ENCODE results near the gene CMBL.
"Not testable (repeated sequence)": the region's sequence is repeated elsewhere in the genome, so short reads cannot be mapped to it uniquely, and the experiment has no call there.

Gene CMBL

GRCh38 chr5:10286862-10287227 is 20.9 kb downstream of the CMBL start:
- no peak for DNase-seq

DNA sequence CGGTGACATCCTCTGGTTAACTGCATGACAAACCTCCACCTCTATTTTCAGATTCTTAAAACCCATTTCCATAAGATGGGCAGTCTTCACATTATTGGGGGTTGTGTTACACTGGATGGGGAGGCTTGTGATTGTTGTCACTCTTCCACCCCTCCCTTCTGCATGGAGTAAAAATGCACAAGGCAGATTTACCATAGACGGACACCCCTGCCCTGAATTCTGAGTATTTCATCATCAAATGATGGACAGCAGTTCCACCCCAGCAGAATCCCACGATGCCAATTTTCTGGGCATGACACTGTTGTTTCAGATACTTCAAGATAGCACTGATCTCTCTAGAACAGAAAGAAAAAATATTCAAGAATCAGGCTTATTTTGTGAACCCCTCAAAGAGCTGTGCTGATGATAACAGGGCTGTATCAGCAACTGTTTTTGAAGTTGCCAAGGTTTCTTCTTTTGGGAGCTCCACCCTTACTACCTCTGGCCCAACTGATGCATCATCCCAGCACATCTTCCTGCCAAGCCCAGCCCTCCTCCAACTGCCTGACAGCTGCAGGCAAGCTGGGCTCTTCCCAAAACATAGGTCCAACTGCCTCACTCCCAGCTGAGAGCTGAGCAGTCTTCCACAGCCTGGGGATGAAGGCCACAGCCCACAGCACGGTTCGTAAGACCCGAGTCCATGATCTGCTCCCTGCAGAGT is 21.4 kb downstream of the CMBL start:
- no peak for DNase-seq

DNA sequence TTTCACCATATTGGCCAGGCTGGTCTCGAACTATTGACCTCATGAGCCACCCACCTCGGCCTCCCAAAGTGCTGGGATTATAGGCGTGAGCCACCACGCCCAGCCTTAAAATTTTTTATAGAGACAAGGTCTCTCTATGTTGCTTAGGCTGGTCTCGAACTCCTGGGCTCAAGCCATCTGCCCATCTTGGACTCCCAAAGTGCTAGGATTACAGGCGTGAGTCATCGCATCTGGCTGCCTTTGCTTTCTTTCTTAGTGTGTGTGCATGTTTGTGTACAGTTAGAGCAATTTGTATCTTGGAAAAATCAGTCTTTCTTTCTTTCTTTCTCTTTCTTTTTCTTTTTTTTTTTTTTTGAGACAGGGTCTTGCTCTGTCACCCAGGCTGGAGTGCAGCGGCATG is 22.3 kb downstream of the CMBL start:
- not testable (repeated sequence) for DNase-seq

- DNase-seq: peak in 54 of 56 donors; percentile 19 to 88 (median 70)
These were observed 23.6 kb downstream of the CMBL start for GRCh38 chr5:10283927-10284635.

- DNase-seq: no peak
These were observed 27.6 kb downstream of the CMBL start for GRCh38 chr5:10279925-10280720.

DNA sequence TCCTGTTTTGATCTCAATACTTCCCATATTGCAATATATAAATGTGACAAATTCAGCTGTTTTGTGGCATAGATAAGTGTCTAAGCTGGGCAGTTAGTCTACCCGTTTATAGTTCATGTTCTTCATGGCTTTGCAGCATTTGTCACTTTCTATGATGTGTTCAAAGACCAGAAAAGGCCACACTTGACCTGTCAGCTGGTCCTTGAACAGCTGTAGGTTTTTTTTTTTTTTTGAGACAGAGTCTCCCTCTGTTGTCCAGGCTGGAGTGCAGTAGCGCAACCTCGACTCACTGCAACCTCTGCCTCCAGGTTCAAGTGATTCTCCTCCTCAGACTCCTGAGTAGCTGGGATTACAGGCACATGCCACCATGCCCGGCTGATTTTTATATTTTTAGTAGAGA is 28.4 kb downstream of the CMBL start:
- DNase-seq: no peak

GRCh38 chr5:10278658-10279279 is 28.9 kb downstream of the CMBL start:
- no peak for DNase-seq

DNA sequence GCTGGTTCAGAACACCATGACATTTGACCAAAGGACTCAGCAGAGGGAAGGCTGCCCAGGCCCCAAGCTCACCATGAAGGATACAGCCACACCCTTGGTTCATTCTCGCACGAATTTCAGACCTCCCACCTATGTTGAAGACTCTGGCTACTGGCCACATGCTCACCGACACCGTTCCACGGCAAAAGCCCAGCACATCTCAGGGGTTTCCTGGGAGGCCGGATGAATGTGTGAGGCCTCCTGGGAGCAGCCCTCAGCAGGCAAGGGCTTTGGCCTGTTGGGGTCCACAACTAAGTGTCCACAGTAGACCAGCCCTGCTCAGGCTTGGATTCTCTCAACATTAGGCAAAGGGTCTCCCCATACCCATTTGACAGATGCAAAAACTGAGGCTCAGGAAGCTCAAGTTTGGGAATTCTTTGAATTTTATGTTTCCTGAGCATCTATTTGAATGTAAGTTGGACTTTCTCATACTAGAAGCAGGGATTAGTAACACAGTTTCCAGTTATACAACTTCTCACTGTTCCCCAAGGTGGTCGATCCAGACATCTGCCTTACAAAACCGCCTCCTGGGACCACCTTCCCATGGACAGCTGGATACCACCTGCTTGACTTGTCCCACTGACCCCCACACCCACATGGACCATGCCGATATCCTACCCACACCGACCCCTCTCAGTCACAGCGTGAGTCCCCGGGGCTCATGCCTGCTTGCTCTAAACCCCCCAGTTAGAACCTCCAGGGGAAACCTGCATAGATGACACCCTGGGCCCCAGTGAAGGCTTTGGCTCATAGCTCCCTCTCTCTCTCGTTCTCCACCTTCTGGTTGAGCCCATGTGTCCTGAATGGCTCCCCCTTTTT is 29.7 kb downstream of the CMBL start:
- no peak for DNase-seq

DNA sequence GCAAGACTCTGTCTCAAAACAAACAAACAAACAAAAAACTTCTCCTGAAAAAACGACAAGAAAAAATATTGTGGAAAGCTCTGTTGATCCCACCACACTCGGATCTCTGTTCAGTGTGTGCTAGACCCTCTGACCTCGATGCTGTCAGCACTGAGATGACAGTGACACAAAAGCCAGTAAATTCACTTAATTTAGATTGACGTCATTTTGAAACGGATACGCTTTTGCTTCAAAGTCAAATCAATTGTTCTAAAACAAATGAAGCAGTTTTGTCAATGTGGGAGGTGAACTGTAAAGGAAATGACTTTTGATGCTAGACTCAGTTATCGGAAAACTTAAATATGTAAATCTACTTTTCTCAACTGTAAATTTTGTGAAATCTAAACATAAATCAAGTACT is 31.0 kb downstream of the CMBL start:
- DNase-seq: no peak

DNA sequence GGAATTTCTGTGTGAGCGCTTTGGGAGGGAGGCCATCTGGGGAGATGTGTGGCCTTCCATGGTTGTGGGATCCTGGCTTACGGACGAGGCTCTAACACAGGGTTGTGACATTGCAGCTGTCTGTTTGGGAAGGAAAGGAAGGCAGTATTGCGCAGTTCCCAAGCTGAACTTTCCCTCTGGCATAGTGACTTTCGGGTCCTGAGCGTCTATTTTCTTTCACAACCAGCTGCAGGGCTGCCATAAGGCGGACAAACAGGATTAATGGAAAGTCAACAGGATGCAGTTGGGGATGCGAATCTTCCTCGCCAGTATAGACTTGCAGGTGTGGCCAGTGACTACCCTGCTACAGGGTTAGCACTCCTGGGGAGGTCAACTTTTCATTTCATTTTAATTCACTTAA is 31.7 kb downstream of the CMBL start:
- DNase-seq: no peak

- no peak for DNase-seq
These were observed 32.2 kb downstream of the CMBL start for GRCh38 chr5:10275460-10275859.

GRCh38 chr5:10272875-10273209 is 34.9 kb downstream of the CMBL start:
- not testable (repeated sequence) for DNase-seq

DNA sequence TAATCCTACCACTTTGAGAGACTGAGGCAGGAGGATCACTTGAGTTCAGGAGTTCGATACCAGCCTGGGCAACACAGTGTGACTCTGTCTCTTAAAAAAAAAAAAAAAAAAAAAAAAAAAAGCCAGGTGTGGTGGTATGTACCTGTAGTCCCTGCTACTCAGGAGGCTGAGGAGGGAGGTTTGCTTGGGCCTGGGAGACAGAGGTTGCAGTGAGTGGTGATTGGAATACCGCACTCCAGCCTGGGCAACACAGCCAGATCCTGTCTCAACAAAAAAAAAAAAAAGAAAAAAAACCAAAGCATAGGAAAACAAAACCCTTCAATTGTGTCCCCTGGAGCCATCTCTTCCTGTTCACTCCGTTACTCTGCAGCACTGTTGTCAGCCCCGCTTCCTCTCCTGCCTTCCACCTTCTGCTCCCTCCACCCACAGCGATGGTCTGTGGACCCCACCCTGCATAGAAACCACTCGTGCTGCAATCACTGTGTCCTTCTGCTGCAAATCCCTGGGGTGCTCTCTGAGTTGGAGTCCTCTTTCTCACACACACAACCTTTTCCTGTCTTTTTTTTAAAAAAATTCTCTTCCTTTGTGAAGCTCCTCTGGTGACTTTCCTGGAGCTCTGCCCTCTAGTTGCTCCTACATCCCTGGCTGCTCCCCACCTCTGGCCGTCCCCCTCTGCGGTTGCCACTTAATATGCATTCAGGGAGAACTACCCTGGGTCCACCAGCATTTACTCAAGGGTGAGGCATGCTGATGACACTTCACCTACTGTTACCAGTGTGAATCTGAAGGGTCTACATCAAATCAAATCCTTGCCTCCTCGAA is 35.4 kb downstream of the CMBL start:
- no peak for DNase-seq

DNA sequence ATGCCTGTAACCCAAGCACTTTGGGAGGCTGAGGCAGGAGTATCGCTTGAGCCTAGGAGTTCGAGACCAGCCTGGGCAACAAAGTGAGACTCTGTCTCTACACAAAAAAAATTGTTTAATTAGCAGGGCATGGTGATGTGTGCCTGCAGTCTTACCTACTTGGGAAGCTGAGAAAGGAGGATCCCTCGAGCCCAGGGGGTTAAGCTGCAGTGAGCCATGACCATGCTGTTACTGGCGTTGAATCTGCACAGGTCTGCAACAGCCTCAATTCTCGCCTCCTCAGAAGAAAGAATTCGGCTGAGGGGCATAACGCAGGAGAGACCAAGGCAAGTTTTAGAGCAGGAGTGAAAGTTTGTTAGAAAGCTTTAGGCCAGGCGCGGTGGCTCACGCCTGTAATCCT is 39.6 kb downstream of the CMBL start:
- DNase-seq: no peak

DNA sequence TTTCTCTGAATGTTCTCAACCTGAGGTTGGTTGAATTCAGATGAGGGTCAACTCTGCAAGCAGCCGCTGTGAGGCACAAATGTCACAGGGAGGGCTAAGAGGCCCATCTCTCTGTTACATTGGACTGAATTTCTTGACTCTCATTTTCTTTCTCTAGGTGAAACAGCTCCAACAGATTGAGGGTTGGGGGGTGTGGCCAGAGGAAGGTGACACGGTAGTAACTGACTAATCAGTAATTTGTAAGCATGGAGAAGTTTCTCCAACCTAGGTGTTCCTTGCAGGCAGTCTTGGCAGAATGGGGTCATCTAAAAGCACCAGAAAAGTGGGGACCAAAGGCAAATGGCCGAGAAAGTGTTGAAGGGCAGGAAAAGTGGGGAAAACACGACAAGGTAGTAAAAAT is 40.9 kb downstream of the CMBL start:
- DNase-seq: no peak

DNA sequence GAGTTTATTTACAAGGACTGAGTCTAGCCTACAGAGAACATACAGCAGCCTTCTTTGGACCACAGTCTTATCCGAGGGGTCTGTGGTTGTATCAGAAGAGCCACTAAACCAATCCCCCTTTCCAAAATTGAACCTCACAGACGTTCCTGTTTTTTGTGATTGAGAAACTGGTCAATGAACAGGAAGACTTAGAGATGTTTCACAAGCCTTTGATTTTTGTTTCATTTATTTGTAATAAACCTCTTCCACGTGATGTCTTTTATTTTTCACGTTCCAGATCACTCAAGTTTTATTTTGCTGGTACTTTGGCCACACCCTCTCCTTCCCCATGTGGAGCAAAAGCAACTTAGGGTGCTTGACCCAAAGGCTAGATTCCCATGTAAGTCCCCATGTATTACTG is 41.6 kb downstream of the CMBL start:
- no peak for DNase-seq

GRCh38 chr5:10265245-10266109 is 42.2 kb downstream of the CMBL start:
- no peak for DNase-seq

DNA sequence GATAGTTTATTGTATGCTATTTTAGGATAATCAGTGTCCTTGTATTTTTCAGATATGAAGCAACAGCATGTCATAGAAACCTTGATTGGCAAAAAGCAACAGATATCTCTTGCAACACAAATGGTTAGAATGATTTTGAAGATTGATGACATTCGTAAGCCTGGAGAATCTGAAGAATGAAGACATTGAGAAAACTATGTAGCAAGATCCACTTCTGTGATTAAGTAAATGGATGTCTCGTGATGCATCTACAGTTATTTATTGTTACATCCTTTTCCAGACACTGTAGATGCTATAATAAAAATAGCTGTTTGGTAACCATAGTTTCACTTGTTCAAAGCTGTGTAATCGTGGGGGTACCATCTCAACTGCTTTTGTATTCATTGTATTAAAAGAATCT is 43.1 kb downstream of the CMBL start:
- no peak for DNase-seq

DNA sequence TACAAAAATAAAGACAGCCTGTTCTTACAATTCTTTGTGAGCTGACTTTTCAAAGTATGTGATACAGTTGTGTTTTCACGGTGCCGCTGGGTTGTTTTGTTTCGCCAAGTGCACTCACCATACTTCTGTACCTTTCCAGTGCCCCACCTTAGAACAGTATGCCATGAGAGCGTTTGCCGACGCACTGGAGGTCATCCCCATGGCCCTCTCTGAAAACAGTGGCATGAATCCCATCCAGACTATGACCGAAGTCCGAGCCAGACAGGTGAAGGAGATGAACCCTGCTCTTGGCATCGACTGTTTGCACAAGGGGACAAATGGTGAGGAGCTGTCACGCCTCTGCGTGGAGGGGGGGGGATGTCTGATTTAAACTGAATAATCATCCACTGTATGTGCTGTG is 44.7 kb downstream of the CMBL start:
- DNase-seq: no peak
